Right ventricle myocardium inferior (tissue), 1 donor: ENCODE measurements around the gene CEBPB. TPM values are rescaled to one million over a fixed set of nuclear protein-coding genes. Genes with fewer than 3 reads are reported as not detected.
"Not testable (repeated sequence)": the region's sequence is repeated elsewhere in the genome, so short reads cannot be mapped to it uniquely, and the experiment has no call there.

Source experiments
- ATAC-seq: fragments of 200-7000 bp; cut with Tn5 transposase; one replicate; pipeline ENCODE4 v1.9.1; 2020; ENCODE audit warnings: mild to moderate bottlenecking, moderate library complexity
- DNase-seq: peaks from one replicate; pipeline ENCODE4 v3.0.0; 2021; ENCODE audit errors: missing footprints
- intact Hi-C: fragments of 100-400 bp; cut with DNase I; formaldehyde crosslinking; loops from one replicate; pipeline ENCODE4 v1.11.0; 2022
- long read RNA-seq: library from polyadenylated mRNA; unstranded; transcript quantifications from one replicate; pipeline ENCODE4 v2.0.0, GENCODE V29; 2021
- total RNA-seq: library from RNA; stranded (reverse); fragmentation: NEBNext Ultra II Directional; extraction: Animal tissue kit (Norgen Biotek cat#: 25700); gene quantifications from one replicate; pipeline ENCODE4 v1.2.1, GENCODE V29; 2021
- donor health status: DM: no; HTN: yes; CAD: no; lungs with severe emphysema.

CEBPB gene
- total RNA-seq = 62.4 TPM
- long read RNA-seq, transcript CEBPB-201 (1 exons, 1,956 nt) = major isoform, 97 of 97 reads
- long read RNA-seq, partial matches to known transcripts = 0 of 97 reads
- long read RNA-seq, other reads (novel, unspliced or antisense) = 0 of 97 reads

DNA sequence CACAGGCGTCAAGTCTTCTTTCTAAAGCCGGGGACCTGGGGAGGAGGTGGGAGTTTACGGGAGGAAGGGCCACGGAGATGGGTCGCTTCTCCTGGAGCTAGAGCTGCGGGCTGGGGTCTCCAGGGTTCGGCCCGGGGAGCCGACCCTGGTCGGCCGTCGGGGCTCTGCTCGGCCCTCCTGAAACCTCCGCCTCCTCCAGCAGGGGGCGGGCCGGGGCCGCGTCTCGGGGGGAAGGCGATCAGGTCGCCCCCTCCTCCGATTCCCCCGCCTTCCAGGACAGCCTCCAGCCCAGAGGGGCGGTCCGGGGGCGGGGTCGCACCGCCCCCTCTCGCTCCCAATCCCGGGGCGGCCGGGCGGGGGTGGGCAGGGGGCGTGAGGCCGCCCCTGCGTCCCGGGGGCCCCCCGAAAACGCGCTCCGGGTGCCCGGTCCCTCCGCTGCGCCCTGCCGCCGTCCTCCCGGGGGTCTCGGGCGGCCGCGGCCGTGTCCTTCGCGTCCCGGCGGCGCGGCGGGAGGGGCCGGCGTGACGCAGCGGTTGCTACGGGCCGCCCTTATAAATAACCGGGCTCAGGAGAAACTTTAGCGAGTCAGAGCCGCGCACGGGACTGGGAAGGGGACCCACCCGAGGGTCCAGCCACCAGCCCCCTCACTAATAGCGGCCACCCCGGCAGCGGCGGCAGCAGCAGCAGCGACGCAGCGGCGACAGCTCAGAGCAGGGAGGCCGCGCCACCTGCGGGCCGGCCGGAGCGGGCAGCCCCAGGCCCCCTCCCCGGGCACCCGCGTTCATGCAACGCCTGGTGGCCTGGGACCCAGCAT is at the start of gene CEBPB:
Gene CEBPB, plus strand, starts transcription at position 580 of the 814 bp plus-strand sequence. Its CDS starts 204 bp downstream, at position 784.
- ATAC-seq (peak; percentile 78), DNase-seq (peak; percentile 95)
- intact Hi-C loops = loop anchor here (1.0 to 2.0 kb wide), 2 partner anchors 208 to 271 kb away; no protein-coding TSS in a partner anchor

DNA sequence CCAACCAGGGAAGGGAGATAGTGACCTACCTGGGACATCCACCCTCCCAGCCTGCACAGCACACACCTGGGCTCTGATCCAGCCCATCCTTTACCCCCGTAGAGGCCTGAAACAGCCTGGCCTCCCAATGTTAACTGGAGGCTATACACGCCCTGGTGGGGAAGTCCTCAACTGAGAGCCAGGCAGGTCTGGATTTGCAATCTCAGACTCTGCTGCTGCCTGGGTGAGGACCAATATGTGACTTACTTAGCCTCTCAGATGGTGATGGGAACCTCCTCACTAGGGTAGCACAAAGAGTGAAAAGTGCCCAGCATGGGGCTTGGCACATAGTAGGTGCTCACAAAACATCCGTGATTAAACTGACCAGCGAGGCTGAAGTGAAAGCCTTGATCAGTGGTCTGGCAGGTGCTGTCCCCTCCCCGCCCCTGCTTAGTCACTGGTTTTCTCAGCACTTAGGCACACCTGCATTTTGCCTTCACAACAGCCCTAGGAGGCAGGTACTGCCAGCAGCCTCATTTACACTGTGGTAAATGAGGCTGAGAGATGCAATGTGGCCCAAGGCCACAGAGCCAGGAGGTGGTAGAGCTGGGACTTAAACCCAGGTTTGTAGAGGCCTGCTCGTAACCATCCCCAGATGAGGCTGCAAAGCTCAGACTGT is 49.5 kb upstream of the CEBPB start:
- ATAC-seq = no peak

DNA sequence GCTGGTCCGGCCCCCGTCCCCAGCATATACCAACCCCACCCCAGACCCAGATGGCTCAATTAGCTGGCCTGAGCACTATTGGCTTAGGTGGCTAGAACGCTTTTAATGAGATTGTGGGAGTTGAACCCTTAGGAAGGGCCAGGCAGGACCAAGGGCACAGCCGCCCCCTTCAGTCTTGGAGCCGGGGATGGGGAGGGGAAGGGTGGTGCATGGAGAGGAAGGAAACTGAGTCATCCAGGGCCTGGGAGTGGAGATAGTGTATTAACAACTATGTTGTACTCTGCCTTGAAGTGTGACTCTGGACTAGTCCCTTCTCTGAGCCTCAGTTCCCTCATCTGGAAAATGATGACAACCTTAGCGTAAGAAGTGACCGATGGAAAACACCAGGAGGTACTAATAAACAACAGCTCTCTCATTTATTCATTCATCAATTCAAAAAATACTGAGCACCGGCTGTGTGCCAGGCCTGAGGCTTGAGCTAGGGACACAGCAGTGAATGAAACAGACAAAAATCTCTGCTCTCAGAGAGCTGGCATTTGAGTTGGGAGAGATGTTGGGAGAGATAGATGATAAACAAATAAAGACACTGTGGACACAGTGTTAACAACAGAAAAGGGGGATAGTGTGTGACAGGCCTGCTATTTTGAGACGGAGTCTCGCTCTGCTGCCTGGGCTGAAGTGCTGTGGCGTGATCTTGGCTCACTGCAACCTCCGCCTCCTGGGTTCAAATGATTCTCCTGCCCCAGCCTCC is 48.6 kb upstream of the CEBPB start:
- no peak for ATAC-seq
- DNase-seq = no peak
- intact Hi-C loops = no loop called here

More for the DNA sequence above, 49.5 kb upstream of the CEBPB start:
- no peak for DNase-seq
- intact Hi-C loops = no loop called here

DNA sequence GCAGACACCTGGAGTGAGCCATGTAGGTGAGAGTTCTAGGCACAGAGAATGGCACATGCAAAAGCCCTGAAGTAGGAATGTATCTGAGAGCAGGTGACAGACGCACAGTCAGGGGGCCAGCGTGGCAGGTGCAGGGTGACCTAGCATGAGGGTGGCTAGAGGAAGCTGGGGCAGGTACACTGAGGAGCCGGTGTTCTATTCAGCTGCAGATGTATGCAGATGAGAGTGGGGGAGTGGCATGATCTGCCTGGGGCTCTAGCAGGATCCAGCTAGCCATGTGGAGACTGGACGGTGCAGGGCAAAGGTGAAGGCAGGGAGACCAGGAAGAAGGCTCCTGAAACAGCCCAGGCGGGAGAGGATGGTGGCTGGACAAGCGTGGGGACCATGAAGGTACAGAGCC is 47.8 kb upstream of the CEBPB start:
- intact Hi-C loops = no loop called here
- no peak for DNase-seq
- no peak for ATAC-seq

DNA sequence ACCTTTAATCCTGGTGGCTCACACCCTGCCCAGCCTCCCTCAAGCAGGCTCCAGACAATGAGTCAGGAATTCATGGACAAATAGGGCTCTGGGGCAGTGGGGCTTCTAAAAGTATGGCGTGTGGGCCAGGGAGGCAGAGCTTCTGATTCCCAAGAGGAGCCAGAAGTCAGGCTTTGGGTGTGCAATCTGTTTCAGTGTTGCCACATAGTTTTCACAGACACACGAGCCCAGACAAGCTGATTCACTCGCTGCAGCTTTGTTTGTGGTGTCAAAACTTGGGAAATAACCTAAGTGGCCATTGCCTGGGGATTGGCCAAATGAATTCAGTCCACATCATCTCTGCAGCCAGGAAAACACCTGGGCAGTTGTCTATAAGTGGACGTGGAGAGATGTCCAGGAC is 46.3 kb upstream of the CEBPB start:
- ATAC-seq = peak; percentile 69
- DNase-seq = no peak
- intact Hi-C loops = no loop called here

DNA sequence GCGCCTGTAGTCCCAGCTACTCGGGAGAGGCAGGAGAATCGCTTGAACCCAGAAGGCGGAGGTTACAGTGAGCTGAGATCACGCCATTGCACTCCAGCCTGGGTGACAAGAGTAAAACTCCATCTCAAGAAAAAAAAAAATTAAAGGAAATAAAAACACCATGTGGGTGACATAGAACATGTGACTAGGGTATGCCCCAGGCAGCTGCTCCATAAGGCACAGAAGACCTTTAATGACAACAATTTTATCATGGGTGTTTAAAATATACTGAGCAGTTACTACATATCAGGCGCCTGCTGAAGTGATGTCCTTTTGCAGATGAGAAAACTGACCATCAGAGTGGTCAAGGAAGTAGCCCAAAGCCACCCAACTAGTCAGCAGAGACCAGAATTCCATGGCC is 45.1 kb upstream of the CEBPB start:
- ATAC-seq (no peak), DNase-seq (no peak)
- intact Hi-C loops = no loop called here

DNA sequence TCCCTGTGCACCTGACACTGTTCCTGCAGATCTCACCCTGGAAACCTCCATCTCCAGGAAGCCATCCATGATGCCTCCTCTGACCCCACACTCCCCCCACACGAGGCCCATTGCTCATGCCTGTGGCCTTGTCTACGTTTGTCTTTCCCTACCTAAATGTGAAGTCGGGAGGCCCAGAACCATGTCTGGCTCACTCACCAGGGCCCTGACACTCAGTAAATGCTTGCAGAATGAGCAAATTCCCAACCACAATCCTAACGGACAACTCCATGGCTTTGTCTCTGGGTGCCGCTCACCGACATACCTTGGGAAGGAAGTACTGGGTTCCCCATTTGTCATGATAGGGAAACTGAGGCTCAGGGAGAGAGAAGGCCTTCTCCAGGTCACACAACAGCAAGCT is 44.4 kb upstream of the CEBPB start:
- no peak for DNase-seq
- intact Hi-C loops = no loop called here
- ATAC-seq = no peak

DNA sequence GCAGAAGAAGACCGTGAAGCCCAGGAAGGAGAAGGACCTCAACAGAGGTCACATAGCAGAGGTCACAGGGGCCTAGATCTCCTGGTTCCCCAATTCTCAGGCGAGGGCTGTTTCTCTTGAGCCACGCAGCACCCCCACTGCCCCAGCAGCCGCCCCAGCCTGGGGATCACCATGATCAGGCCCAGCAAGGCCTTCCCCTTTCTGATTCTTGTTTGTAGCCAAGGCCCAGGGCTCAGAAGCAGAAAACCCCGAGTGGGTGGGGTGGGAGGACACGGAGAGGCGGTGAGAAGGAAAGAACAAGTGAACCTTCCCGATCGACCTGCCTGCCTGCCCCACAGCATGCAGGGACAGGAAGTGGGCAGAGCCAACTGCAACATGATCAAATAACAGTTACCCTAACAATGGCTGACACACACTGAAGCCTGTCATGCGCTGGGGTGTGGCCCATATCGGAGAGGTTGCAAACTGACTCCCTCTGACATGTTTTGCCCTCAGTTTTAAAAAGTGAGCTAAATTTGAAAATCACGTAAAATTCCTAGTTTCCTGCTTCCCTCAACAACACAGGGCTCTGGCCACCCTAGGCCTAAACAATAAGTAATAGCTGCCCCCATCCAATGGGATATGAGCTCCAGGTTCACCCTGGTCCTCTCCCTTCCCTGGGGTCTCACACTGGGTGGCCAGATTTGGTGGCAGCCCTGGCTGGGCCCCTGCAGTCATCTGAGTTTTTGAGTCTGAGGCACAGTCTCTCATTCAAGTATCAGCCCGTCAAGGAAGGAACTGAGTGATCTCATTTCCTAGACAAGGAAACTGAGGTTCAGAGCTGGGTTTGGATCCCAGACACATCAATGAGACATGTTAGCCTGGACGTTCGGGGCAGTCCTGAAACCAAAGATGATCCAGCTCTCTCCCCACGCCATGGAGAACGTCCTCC is 43.6 kb upstream of the CEBPB start:
- intact Hi-C loops = no loop called here
- no peak for ATAC-seq
- no peak for DNase-seq

DNA sequence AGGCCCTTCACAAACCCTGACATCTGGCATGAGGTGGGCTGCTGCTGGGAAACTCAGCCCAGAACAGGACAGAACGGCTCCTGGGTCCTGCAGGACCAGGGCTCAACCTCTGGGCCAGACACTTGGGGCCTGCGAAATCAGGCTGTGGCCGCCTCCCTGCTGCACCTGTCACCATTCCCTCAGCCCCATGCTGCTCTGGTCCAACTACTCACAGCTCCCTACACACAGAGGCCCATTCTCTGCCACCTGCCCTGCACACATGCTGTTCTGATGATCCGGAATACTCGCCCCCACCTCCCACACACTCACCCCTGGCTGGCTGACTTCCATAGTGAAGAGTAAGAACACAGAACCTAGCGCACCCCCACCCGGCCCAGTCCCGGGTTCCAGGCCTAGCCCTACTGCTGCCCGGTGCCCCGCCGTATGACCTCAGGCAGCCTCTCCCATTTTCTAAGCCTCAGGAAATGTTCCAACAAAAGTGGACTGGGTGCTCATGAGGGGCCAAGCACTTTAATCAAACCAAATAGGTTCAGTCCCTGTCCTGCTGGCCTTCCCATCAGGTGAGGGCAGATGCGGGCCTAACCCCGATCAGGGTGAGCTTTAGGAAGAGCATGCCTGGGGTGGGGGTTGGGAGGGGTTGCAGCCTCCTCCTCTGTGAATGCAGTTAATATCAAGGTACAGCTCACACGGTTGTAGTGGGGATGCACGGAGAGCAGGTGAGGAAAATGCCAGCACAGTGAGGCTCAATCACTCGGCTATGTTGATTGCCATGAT is 41.0 kb upstream of the CEBPB start:
- DNase-seq (no peak), ATAC-seq (no peak)
- intact Hi-C loops = no loop called here

DNA sequence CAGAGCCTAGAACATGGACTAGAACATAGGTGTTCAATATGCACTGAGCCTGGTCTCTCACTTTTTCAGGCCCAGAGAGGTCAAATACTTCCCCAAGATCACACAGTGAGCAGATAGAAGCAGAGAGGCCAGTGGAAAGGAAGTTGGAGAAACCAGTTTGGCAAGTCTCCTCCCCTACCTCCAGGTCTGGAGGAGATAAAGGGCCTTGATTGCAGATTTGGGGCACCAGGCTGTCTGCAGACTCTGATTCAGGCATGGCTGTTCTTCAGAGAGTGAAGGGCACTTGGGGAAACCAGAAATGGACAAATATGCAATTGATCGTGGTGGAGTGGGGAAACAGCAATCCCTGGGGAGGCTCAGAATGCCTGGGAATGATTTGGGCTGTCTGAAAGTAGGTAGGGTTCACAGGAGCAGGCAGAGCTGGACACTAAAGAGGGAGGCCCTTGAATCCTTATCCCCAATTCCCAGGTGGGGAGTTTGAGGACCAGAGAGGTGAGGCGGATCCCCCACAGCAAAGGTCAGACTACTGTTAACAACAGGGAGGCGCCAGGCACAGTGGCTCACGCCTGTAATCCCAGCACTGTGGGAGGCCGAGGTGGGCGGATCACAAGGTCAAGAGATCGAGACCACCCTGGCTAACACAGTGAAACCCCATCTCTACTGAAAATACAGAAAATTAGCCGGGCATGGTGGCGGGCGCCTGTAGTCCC is 39.4 kb upstream of the CEBPB start:
- DNase-seq (no peak), ATAC-seq (no peak)
- intact Hi-C loops = no loop called here

DNA sequence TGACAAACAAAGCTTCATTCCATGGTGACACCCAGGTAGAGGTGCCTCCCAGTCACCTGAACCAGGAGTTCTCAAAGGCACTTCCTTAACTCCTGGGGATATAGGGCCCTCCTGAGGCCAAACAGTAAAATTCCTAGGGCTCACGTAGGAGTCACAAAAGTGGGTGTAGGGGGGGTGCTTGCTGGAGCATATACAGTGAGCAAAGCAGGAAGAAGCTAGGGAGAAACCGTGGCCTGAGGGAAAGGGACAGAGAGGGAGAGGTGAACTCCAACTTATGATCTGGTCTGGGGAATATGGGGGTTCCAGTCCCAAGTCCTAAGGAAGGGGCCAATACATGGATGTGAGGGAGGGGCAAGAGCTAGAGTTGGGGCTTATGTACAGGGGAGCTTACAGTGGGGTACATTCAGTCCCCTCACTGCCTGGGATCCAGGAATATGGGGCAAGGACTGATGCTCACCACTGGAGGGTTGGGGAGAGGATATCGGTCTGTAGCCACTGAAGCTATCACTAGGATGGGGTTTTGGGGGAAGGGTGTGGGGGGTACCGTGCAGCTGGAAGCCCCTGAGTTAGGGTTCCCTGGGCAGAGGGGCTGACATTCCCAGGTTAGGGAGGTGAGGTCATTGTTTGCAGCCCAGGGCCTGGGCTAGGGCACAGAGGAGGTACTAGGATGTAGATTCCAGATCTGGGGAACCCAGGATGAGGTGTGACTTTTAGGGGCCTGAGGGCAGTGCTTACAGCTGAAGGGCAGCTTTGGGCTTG is 38.1 kb upstream of the CEBPB start:
- intact Hi-C loops = no loop called here
- no peak for DNase-seq
- no peak for ATAC-seq

DNA sequence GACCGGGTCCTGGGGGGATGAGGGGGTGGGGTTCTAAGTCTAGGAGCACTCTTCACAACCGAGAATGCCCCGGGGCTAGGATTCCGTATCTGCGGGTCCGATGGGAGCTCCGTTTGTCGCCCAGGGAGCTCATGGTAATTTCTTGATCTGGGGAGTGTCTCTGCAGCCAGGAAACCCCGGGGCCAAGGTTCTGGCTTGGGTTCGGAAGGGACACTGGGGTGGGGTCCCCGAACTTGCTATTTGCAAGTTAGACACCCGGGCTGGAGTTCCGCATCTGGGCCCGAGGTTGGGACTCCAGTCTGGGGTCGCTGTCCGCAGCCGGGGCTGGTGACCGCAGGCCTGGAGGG is 37.5 kb upstream of the CEBPB start:
- DNase-seq (no peak), ATAC-seq (no peak)
- intact Hi-C loops = no loop called here

DNA sequence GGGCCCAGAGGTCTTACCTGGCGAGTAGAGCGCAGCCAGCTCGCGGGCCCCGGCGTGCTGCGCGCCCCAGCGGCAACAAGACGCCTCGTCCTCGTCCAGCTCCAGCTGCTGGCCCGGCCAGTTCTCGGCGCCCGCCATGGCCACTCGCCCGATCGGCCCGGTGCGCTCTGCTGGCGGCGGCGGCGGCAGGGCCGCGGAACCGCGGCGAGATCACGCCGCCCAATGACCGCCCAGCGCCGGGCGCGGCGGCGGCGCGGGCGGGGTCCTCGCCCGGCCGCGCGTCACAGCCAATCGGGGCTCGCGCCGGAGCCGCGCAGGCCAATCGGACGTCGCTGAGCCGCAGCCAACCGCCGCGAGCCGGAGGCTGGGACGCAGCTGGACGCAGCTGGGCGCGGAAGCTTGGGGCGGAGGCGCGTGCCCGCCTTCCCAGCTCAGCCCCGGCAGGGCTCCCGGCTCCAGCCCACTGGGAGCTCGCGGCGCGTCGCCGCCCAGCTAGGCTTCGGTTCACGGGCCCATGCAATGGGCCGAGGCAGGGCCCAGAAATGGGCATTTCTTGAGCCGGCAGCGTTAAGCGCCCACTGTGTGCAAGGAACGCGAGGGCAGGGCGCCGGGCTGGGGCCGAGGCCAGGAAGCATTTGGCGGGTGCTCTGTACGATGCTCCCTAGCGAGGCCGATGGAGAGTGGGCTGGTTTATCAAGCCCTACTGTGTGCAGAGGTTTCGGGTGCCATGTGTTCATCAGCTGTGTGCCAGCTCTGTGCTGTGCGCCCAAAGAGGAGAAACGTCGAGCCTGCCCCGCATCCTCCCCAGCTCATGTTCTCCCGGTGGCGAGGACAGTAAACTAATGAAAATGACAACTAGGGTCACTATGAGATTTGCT is 36.9 kb upstream of the CEBPB start, which contains the start of gene PEDS1:
Gene PEDS1, minus strand, starts transcription at position 224 of the 878 bp plus-strand sequence. Its CDS starts 86 bp downstream, at position 138.
- intact Hi-C loops = no loop called here
- ATAC-seq = peak; percentile 97

DNA sequence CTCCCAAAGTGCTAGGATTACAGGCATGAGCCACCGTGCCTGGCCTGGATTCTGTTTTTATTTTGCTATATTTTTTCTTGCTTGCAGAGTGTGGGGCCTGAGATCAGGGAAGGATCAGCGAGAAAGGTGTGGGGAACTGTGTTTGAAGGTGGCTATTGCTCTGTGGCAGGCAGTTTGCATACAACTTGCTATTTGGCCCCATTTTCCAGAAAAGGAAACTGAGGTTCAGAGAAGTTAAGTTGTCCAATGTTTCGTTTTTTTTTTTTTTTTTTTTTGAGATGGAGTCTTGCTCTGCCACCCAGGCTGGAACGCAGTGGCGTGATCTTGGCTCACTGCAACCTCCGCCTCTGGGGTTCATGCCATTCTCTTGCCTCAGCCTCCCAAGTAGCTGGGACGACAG is 29.1 kb upstream of the CEBPB start:
- DNase-seq, ATAC-seq, intact Hi-C loops: not testable (repeated sequence)

More for the DNA sequence above, 36.9 kb upstream of the CEBPB start, which contains the start of gene PEDS1:
- peak; percentile 96 for DNase-seq

DNA sequence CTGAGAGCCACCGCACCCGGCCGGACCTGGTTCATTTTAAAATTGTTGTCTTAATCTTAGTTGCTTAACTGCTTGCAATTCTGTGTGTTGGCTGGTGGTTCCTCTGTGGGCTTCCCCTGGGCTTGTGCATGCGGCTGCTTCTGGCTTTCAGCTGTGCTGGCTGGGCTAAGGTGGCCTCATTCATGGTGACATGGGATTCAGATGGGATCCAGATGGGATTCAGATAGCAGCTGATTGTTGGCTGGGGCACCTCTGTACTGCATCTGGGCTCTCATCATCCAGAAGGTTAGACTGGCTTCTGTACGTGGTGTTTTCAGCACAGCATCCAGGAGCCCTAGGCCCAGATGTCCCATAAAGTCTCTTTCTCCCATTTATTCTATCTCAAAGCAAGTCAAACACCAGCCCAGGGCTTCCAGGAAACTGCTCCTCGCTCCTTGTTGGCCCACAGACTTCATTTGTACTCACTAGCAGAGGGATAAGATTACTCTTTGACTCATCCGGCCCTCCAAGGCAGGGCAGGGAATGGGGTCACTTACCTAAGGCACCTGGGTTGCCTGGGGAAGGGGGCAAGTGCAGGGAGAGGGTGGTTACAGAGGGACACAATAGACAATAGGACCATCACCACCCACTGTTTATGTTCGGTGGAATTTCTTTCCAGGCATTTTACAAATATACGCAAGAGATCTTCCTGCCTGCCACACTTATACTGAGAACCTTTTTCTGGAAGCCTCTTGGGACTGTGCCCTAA is 26.9 kb upstream of the CEBPB start:
- intact Hi-C loops = no loop called here
- ATAC-seq (peak; percentile 66), DNase-seq (peak; percentile 80)
